Stimulated activated naive B cell treated with anti-CD40 and anti-IgM and Interleukin-4, amounts not matched to agents 10 μg/mL and 1 μg/mL and 100 μg/mL, for 72 hours (primary cell): ENCODE data around the gene PTPN7.

Experiments
- ATAC-seq, 2 donors: fragments of 150-1000 bp; cut with Tn5 transposase; replicated peaks; 2 replicates each; pipeline ENCODE4 v1.10.0; 2021; ENCODE audit warnings: moderate library complexity in 1 of 2
- DNase-seq: peaks from one replicate; pipeline ENCODE4 v3.0.0; 2021
- H3K27ac Mint-ChIP-seq: one replicate; pipeline ENCODE4 v1.8.0; 2022; ENCODE audit warnings: mild to moderate bottlenecking, mixed read lengths
- H3K27me3 Mint-ChIP-seq, 2 donors: one replicate each; pipeline ENCODE4 v1.8.0; 2022; ENCODE audit warnings: mixed read lengths in 2 of 2
- H3K36me3 Mint-ChIP-seq, 2 donors: one replicate each; pipeline ENCODE4 v1.8.0; 2022; ENCODE audit warnings: mixed read lengths in 2 of 2, mild to moderate bottlenecking in 1 of 2
- H3K4me1 Mint-ChIP-seq, 2 donors: one replicate each; pipeline ENCODE4 v1.8.0; 2022; ENCODE audit warnings: mixed read lengths in 2 of 2, mild to moderate bottlenecking in 1 of 2
- H3K4me3 Mint-ChIP-seq, 2 donors: one replicate each; pipeline ENCODE4 v1.8.0; 2022; ENCODE audit warnings: mild to moderate bottlenecking in 2 of 2, mixed read lengths in 2 of 2, moderate library complexity in 1 of 2
- H3K9me3 Mint-ChIP-seq, 2 donors: one replicate each; pipeline ENCODE4 v1.8.0; 2022; ENCODE audit warnings: mixed read lengths in 2 of 2, mild to moderate bottlenecking in 1 of 2

The PTPN7 gene

DNA sequence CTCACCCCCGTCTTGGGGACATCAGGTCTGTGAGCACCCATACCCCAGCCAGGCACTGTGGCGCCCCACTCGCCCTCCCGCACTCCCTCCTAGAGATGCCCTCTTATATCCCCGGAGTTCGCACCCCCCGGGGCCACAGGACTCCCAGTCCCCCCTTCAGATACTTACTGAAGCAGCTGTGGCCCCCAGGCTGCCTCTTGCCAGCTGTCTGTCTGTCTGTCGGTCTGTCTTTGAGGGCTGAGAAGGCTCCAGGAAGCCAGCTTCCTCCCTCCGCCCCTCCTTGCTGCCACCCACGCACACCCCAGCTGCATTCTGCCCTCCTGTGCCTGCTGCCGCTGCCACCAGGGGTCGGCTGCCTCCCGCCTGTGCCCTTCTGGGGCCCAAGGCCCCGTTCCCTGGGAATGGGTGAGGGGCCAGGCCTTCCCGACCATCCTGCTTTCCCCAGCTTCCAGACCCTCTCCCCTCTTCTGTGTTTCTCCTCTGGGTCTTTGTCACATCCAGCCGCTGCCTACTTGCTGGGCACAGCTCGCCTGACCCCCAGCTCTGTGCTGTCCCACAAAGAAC lies at the start of gene PTPN7:
PTPN7 (minus strand) TSS at position 226 of the 564 bp plus-strand sequence. CDS start 1,200 bp downstream, outside the sequence.
- peaks cover 22 to 30% of the 10 kb centered on the region in 2 donors for H3K36me3 Mint-ChIP-seq
- H3K27me3 Mint-ChIP-seq, result no peaks in the 10 kb centered on the region
- peak within 1 kb of the TSS; percentile 93 to 96 for H3K4me3 Mint-ChIP-seq
- H3K4me1 Mint-ChIP-seq, result peaks cover 54 to 82% of the 10 kb centered on the region in 2 donors
- H3K27ac Mint-ChIP-seq, result peak within 1 kb of the TSS; percentile 99
- DNase-seq (peak; percentile 75), ATAC-seq (peak; percentile 61 to 64)
- no peaks in the 10 kb centered on the region for H3K9me3 Mint-ChIP-seq

DNA sequence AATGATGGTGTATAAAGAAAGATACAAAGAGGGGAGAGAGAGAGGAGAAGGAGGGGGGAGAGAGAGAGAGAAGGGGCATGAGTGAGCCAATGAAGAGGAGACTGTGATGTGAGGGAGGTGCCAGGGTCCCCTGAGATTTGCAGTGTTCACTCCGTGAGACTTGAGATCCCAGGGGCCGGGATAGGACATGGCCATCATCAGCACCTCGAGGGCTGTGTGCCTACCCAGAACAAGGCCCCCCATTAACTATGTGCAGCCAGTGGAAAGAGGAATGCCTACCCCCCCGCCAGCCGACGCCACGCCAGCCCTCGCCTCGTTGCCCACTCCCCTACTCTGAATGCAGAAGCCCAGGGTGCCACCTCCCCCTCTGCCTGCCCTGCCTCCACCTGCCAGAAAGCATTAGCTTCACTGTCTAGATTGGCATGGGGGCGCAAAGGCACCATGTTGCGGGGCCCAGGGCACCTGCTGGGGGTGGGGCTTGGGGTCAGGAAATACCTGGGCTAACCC lies 48.0 kb upstream of the PTPN7 start:
- DNase-seq, result no peak
- Mint-ChIP-seq H3K9me3 (no peaks in the 10 kb centered on the region), H3K27me3 (peaks cover 33 to 45% of the 10 kb centered on the region in 2 donors), H3K36me3 (no peaks in the 10 kb centered on the region), H3K27ac (no peak overlapping the region), H3K4me1 (peaks cover 0 to 2% of the 10 kb centered on the region in 2 donors), H3K4me3 (no peak overlapping the region)
- ATAC-seq, result no peak

DNA sequence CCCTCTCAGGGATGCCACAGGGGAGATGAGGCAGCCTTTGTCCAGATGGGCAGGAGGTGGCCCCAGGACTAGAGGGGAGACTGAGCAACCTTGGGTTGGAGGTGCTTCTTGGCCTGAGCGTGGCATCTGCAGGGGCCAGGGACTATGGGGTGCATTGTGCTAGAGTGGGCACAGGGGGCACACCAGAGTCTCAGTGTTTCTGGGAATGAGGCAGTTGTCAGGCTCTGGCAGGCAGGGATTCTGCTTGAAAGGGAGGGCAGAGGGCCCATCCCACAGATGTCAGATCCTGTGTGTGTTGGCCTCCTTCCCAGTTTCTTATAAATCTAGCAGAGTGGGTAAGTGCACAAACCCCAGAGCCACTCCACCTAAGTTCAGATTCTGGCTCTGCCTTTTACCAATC lies 46.9 kb upstream of the PTPN7 start:
- DNase-seq (no peak), ATAC-seq (no peak)
- H3K4me3 Mint-ChIP-seq, result no peak overlapping the region
- no peaks in the 10 kb centered on the region for H3K9me3 Mint-ChIP-seq
- peaks cover 22 to 34% of the 10 kb centered on the region in 2 donors for H3K27me3 Mint-ChIP-seq
- no peaks in the 10 kb centered on the region for H3K4me1 Mint-ChIP-seq
- no peaks in the 10 kb centered on the region for H3K36me3 Mint-ChIP-seq
- H3K27ac Mint-ChIP-seq, result no peak overlapping the region

DNA sequence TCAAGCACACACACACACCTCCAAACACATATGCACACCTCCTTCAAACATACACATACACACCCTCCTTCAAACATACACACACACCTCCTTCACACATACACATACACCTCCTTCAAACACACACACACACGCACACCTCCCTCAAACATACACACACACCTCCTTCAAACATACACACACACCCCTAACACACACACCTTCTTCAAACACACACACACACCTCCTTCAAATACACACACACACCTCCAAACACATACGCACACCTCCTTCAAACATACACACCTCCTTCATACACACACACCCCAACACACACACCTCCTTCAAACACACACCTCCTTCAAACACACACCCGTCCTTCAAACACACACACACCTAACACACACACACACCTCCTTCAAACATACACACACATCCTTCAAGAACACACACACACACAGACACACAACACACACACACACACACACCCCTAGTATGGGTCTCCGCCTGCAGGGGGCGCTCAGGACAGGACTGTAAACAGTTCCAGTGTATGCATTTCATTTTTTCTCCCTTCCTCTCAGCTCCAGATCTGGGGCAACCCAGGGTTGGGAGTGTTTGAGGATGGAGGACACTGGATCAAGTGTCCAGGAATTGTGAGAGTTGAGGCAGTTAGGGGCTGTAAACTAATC lies 45.3 kb upstream of the PTPN7 start:
- no peaks in the 10 kb centered on the region for H3K4me1 Mint-ChIP-seq
- no peak overlapping the region for H3K27ac Mint-ChIP-seq
- peaks cover 14 to 22% of the 10 kb centered on the region in 2 donors for H3K27me3 Mint-ChIP-seq
- DNase-seq (no peak), ATAC-seq (no peak)
- no peak overlapping the region for H3K4me3 Mint-ChIP-seq
- no peaks in the 10 kb centered on the region for H3K9me3 Mint-ChIP-seq
- H3K36me3 Mint-ChIP-seq, result no peaks in the 10 kb centered on the region

DNA sequence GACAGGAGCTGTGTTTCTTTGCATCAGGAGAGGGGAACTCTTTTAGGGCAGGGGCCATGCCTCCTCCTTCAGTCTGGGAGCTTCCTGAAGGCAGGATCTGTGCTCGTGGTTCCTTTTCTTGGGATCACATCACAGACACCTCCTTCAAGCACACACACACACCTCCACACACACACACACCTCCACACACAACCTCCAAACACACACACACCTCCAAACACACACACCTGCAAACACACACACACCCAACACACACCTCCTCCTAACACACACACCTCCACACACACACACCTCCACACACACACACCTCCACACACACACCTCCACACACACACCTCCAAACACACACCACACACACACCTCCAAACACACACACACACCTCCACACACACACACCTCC lies 43.7 kb upstream of the PTPN7 start:
- no peaks in the 10 kb centered on the region for H3K9me3 Mint-ChIP-seq
- no peak overlapping the region for H3K27ac Mint-ChIP-seq
- ATAC-seq (no peak), DNase-seq (no peak)
- H3K27me3 Mint-ChIP-seq, result peaks cover 10 to 26% of the 10 kb centered on the region in 2 donors
- no peak overlapping the region for H3K4me3 Mint-ChIP-seq
- H3K4me1 Mint-ChIP-seq, result peaks cover 4 to 6% of the 10 kb centered on the region in 2 donors
- H3K36me3 Mint-ChIP-seq, result no peaks in the 10 kb centered on the region

DNA sequence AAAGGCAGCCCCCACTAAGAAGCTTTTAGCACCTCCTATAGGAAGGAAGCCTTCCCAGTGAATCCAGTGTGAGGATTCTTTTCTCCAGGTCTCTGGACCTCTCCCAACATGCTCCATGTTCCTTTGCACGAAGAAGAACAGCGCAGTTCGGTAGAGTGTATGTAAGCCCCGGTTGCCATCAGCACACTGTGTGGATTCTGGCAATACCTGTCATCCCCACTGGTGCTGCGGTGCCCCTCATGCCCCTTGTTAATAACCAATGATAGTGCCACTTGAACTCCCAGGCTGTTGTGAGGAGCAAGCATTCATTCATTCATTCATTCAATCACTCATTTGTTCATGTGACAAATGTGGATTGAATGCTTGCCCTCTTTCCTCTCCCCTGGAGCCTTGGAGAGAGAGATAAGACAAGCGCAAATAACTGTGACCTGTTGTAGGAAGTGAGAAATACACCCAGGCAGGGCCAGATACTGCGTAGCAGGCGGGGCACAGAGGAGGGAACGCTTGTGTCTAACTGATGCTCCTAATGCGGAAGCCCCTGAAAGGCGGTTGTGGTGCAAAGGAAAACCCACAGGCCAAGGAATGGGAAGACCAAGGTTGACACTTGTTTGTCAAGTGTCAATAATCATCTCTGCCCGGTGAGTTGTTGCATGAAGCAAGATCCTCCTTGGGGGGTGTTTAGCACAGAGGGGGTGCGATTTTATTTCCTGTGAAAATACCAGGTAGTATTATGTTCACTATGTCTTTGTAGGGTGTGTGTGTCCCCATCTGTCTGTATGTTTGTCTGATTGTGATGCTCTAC lies 43.0 kb upstream of the PTPN7 start:
- DNase-seq, result no peak
- Mint-ChIP-seq H3K27me3 (peaks cover 15 to 26% of the 10 kb centered on the region in 2 donors), H3K4me1 (peaks cover 6 to 8% of the 10 kb centered on the region in 2 donors), H3K4me3 (no peak overlapping the region), H3K9me3 (no peaks in the 10 kb centered on the region), H3K27ac (no peak overlapping the region), H3K36me3 (no peaks in the 10 kb centered on the region)
- ATAC-seq, result peak; percentile 84 to 95

DNA sequence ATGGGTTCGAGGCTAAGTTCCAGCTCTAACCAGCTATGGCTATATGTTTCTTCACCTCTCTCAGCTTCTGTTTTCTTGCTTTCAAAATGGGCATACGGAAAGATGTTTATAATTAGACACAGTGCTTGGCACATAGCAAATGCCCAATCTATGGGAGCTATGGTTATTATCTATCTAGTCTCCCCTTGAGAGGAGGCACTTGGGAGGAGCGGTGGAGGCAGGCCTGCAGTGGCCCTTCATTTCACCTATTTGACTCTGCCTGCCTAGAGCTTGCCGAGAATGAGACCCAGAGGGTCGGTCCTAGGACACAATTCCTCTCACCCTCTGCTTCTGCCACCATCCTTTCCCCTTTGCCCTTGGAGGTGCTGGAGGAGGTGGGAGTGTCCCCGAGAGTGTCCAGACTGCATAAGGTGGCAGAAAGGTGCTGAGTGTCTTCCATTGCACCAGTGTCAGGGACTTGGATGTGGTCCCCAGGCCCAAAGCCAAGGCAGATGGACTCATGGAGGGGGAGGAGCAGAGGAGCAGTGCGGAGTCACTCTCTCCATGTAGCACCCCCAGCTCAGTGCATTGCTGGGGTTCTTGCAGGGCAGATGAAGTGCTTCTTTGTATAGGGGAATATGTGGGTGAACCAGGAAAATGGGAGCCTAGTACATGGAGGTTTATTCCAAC lies 42.2 kb upstream of the PTPN7 start:
- Mint-ChIP-seq H3K4me1 (peaks cover 6 to 8% of the 10 kb centered on the region in 2 donors), H3K9me3 (no peaks in the 10 kb centered on the region), H3K27ac (no peak overlapping the region), H3K36me3 (no peaks in the 10 kb centered on the region), H3K27me3 (peaks cover 17 to 27% of the 10 kb centered on the region in 2 donors), H3K4me3 (no peak overlapping the region)
- DNase-seq (no peak), ATAC-seq (no peak)

DNA sequence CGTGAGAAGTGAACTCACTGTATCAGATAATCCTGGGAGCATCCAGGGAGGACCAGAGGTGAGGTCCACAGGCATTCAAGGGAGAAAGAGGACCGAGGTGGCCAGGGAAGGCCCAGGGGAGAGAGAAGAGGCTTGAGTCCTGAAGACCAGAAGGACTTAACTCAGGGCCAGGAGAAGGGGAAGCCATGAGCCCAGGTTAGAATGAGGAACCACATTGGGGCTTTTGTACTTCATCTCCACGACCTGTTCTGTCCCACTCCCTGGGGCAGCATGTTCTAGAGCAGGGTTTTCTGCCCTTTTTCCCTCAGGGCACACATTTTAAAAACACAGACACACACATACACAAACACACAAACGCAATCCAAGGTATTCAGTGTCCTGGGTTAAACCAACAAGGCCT lies 41.6 kb upstream of the PTPN7 start:
- no peak for ATAC-seq
- H3K4me3 Mint-ChIP-seq, result no peak overlapping the region
- peaks cover 6 to 8% of the 10 kb centered on the region in 2 donors for H3K4me1 Mint-ChIP-seq
- no peaks in the 10 kb centered on the region for H3K36me3 Mint-ChIP-seq
- H3K27ac Mint-ChIP-seq, result no peak overlapping the region
- peaks cover 21 to 27% of the 10 kb centered on the region in 2 donors for H3K27me3 Mint-ChIP-seq
- no peaks in the 10 kb centered on the region for H3K9me3 Mint-ChIP-seq
- DNase-seq, result no peak

DNA sequence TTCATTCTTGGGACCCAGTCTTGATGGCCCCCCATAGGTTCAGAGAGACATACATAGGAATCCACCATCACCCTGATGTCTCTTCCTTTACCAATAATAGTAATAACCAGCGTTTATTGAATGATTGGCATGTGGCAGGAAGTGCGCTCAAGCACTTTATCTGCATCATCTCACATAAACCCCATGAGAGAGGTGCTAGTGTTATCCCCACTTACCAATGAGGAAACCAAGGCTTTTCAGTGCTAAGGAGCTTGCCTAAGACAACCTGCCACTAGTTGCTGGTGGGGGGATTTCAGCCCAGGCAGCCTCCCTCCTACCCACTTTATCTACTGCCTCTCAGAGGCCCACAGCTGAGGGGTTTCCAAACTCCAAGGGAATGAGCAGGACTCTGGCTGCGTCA lies 40.9 kb upstream of the PTPN7 start:
- Mint-ChIP-seq H3K27me3 (peaks cover 27 to 34% of the 10 kb centered on the region in 2 donors), H3K4me1 (peaks cover 6 to 8% of the 10 kb centered on the region in 2 donors), H3K9me3 (no peaks in the 10 kb centered on the region), H3K27ac (no peak overlapping the region), H3K36me3 (no peaks in the 10 kb centered on the region), H3K4me3 (no peak overlapping the region)
- ATAC-seq (no peak), DNase-seq (no peak)

DNA sequence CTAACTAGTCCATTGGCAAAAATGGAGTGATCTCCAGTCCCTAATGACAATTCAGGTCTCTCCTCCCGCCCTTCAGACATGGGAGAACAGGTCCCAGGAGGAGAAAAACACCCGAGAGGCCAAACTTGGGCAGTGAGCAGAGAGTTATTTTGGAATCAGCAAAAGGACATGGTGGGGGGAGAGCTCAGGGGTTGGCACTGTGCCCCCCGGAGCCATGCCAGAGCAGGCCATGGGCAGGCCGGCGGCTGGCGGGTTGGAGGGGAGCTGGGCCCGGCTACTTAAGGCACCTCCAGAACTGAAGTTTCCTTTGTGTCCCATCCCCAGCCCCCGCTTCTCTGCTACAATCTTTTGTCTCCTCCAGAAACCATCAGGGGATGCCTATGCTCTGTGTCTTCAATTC lies 40.3 kb upstream of the PTPN7 start:
- Mint-ChIP-seq H3K4me1 (peaks cover 6 to 8% of the 10 kb centered on the region in 2 donors), H3K9me3 (no peaks in the 10 kb centered on the region), H3K27me3 (peaks cover 32 to 40% of the 10 kb centered on the region in 2 donors), H3K27ac (no peak overlapping the region), H3K4me3 (no peak overlapping the region), H3K36me3 (no peaks in the 10 kb centered on the region)
- no peak for ATAC-seq
- no peak for DNase-seq

DNA sequence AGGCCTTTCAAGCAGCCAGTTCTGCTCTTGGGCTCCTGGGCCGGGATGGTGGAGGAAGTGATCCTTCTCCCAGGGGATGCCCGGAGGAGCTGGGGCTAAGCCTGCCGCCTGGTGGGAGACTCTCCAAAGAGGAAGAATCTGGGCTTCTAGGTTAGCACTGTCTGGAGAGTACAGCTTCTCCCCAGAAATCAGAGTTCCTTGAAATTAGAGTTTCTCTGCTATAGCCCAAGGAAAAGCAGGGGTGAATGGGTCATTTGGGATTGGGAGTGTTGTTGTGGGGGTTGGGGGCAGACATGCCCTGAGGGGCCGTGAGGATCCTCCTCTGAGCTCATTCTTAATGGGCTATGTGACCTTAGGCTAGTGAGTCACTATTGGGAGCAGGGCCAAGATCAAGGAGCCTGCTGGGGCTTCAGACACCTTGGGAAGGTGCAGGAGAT lies 39.7 kb upstream of the PTPN7 start:
- no peaks in the 10 kb centered on the region for H3K36me3 Mint-ChIP-seq
- peaks cover 36 to 45% of the 10 kb centered on the region in 2 donors for H3K27me3 Mint-ChIP-seq
- H3K9me3 Mint-ChIP-seq, result no peaks in the 10 kb centered on the region
- no peak overlapping the region for H3K4me3 Mint-ChIP-seq
- DNase-seq (no peak), ATAC-seq (no peak)
- peaks cover 6 to 10% of the 10 kb centered on the region in 2 donors for H3K4me1 Mint-ChIP-seq
- no peak overlapping the region for H3K27ac Mint-ChIP-seq

DNA sequence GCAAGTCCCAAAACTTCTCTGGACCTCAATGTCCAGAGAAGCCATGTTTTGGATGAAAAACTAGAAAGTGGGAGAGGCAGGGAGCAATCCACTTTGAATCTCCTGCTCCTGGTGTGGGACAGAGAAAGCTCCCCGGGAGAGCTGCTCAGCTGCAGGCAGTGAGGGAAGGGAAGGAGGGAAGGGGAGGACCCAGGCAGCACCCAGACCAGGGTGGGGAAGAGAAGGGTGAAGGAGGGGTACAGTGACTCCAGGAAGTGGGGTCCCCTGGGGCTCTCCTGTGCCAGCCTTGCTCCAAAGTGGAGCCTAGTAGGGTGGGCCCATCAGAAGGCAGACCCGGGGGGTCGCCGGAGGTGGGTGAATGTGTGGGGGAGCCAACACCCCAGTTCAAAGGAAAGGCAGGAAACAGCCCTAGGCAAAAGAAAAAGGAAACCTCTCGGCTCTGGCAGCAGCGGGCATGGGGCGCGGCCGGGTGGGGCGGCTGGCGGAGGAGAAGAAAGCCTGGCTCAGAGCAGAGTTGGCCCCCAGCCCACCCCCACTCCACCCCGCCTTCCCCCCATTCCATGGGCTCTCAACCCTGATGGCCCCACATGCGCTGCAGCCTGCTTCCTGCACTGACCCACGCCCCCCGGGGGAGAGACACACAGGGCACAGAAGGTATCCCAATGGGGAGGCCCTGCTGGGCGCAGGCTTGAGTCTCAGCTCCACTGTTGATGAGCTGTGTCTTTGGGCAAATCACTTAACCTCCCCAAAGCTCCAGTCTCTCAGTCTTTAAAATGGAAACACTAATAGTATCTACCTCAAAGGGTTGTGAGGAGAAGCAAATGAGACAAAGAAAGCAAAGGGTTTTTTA lies 38.9 kb upstream of the PTPN7 start:
- no peak for ATAC-seq
- Mint-ChIP-seq H3K27ac (no peak overlapping the region), H3K4me1 (peaks cover 11 to 19% of the 10 kb centered on the region in 2 donors), H3K9me3 (no peaks in the 10 kb centered on the region), H3K36me3 (no peaks in the 10 kb centered on the region), H3K27me3 (peaks cover 45 to 54% of the 10 kb centered on the region in 2 donors), H3K4me3 (no peak overlapping the region)
- DNase-seq, result no peak

DNA sequence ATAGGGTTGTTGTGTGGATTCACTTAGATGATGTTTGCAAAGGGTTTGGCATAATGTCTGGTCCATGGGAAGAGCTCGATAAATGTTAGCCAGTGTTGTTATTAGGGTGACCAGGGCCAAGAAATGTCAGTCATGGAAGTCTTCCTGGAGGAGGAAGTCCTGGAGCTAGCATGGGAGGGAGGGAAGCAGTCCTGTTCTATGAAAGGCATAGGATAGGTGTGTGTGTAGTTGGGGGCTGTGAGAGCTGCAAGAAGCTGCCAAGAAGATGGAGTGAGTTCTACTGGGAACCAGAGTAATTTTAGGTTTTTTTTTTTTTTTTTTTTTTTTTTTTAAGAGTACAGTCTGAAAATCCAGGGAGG lies 37.9 kb upstream of the PTPN7 start:
- Mint-ChIP-seq H3K27ac (no peak overlapping the region), H3K9me3 (no peaks in the 10 kb centered on the region), H3K4me1 (peaks cover 15 to 26% of the 10 kb centered on the region in 2 donors), H3K4me3 (no peak overlapping the region), H3K27me3 (peaks cover 52 to 63% of the 10 kb centered on the region in 2 donors), H3K36me3 (no peaks in the 10 kb centered on the region)
- ATAC-seq, result no peak
- no peak for DNase-seq
